Tibial artery (tissue), 4 donors: ENCODE measurements around the gene PRPSAP2.

Experiments used
- DNase-seq, 2 donors: peaks; one replicate each; pipeline ENCODE4 v3.0.0-alpha.2; 2019
- H3K27ac ChIP-seq, 2 donors: fragments of 200-600 bp; sonication (generic) in 1 of 2; 1 replicate in 1 of 2; 2 replicates in 1 of 2; pipeline ENCODE4 v1.5.1; 2018 to 2019; ENCODE audit warnings: mild to moderate bottlenecking in 1 of 2
- H3K27me3 ChIP-seq, 2 donors: fragments of 200-600 bp; sonication (generic) in 1 of 2; one replicate each; pipeline versions ENCODE4 v1.5.1 to v1.6.0; 2016 to 2019
- H3K36me3 ChIP-seq, 3 donors: fragments of 200-600 bp; sonication (generic) in 2 of 3; one replicate each; pipeline ENCODE4 v1.5.1; 2016 to 2019; ENCODE audit warnings: mild to moderate bottlenecking in 2 of 3
- H3K4me1 ChIP-seq, 4 donors: fragments of 200-600 bp; sonication (generic) in 2 of 4; 1 replicate in 3 of 4; 2 replicates in 1 of 4; pipeline ENCODE4 v1.5.1; 2016 to 2019
- H3K4me3 ChIP-seq, 2 donors: fragments of 200-600 bp; sonication (generic) in 1 of 2; 1 replicate in 1 of 2; 2 replicates in 1 of 2; pipeline ENCODE4 v1.5.1; 2018 to 2019; ENCODE audit warnings: mild to moderate bottlenecking in 2 of 2
- H3K9me3 ChIP-seq, 3 donors: fragments of 200-600 bp; sonication (generic) in 1 of 3; one replicate each; pipeline ENCODE4 v1.5.1; 2016 to 2019
- CTCF ChIP-seq, 2 experiments: fragments of 200-600 bp in 1 of 2; fragments of 450-650 bp in 1 of 2; IDR thresholded peaks; one replicate each; pipeline ENCODE4 v1.5.1; 2017 to 2019; ENCODE audit warnings: antibody characterized with exemption in 2 of 2, mild to moderate bottlenecking in 1 of 2, moderate library complexity in 1 of 2
- intact Hi-C: fragments of 100-400 bp; cut with DNase I; formaldehyde crosslinking; loops from one replicate; pipeline ENCODE4 v1.15.0; 2023; ENCODE audit warnings: low total_unique reads

The PRPSAP2 gene

GRCh38 chr17:18947866-18948265 lies 89.9 kb downstream of the PRPSAP2 start:
- no peak for TF ChIP-seq CTCF (IDR thresholded peaks at IDR 0.05)
- H3K27ac ChIP-seq: no peak overlapping the region
- DNase-seq: no peak
- no peak overlapping the region for H3K4me3 ChIP-seq
- intact Hi-C loops: no loop called here
- no peaks in the 10 kb centered on the region for H3K4me1 ChIP-seq
- H3K36me3 ChIP-seq: no peaks in the 10 kb centered on the region
- H3K27me3 ChIP-seq: peaks cover 0 to 42% of the 10 kb centered on the region in 2 donors
- H3K9me3 ChIP-seq: no peaks in the 10 kb centered on the region

DNA sequence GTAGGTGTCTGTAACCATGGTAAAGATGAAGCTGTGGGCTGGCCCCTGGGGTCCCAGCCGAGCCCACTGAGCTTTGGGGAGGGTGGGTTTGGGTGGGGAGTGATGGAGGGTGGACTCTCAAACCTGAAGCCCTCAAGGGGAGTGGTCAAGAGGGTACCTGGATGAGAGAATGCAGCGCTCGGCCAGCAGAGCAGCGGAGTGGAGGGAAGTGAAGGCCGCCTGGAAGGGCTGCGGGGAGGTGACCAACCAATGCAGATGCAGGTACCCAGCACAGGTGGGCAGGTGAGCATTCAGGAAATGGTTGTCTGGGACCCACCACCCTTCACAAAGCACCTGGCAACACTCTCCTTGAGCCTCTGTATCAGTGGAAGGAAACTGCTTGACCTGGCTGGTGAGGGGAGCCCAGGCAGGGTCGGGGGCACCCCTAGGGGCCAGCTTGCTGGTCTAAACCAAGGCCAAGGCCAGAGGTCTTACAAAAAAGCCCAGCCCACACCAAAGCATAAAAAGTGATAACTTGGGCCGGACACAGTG lies 90.6 kb downstream of the PRPSAP2 start:
- Histone ChIP-seq H3K36me3 (no peaks in the 10 kb centered on the region), H3K4me1 (no peaks in the 10 kb centered on the region), H3K9me3 (no peaks in the 10 kb centered on the region), H3K4me3 (no peak overlapping the region), H3K27me3 (peaks cover 0 to 42% of the 10 kb centered on the region in 2 donors), H3K27ac (no peak overlapping the region)
- TF ChIP-seq CTCF (IDR thresholded peaks at IDR 0.05): no peak
- DNase-seq: no peak
- intact Hi-C loops: no loop called here

GRCh38 chr17:18949566-18949965 lies 91.6 kb downstream of the PRPSAP2 start:
- Histone ChIP-seq H3K36me3 (no peaks in the 10 kb centered on the region), H3K27me3 (peaks cover 0 to 42% of the 10 kb centered on the region in 2 donors), H3K4me1 (no peaks in the 10 kb centered on the region), H3K9me3 (no peaks in the 10 kb centered on the region), H3K4me3 (no peak overlapping the region), H3K27ac (no peak overlapping the region)
- intact Hi-C loops: no loop called here
- no peak for DNase-seq
- TF ChIP-seq CTCF (IDR thresholded peaks at IDR 0.05): no peak

- no peaks in the 10 kb centered on the region for H3K9me3 ChIP-seq
- no peaks in the 10 kb centered on the region for H3K4me1 ChIP-seq
- no peak for TF ChIP-seq CTCF (IDR thresholded peaks at IDR 0.05)
- no peak for DNase-seq
- peaks cover 0 to 42% of the 10 kb centered on the region in 2 donors for H3K27me3 ChIP-seq
- H3K27ac ChIP-seq: no peak overlapping the region
- H3K4me3 ChIP-seq: no peak overlapping the region
- intact Hi-C loops: no loop called here
- no peaks in the 10 kb centered on the region for H3K36me3 ChIP-seq
Observed at GRCh38 chr17:18950346-18950745, 92.4 kb downstream of the PRPSAP2 start.

GRCh38 chr17:18950944-18951905 lies 93.3 kb downstream of the PRPSAP2 start:
- no peak for TF ChIP-seq CTCF (IDR thresholded peaks at IDR 0.05)
- peaks cover 0 to 39% of the 10 kb centered on the region in 2 donors for H3K27me3 ChIP-seq
- intact Hi-C loops: no loop called here
- H3K36me3 ChIP-seq: no peaks in the 10 kb centered on the region
- no peak overlapping the region for H3K4me3 ChIP-seq
- DNase-seq: no peak
- no peak overlapping the region for H3K27ac ChIP-seq
- H3K9me3 ChIP-seq: no peaks in the 10 kb centered on the region
- H3K4me1 ChIP-seq: no peaks in the 10 kb centered on the region
